Fibroblast of lung (primary cell): Measurements from ENCODE around the gene SHROOM4. TPM values are rescaled to one million over a fixed set of nuclear protein-coding genes. Genes with fewer than 3 reads are reported as not detected.

Source experiments
- DNase-seq, 2 donors: peaks; one replicate each; pipeline versions ENCODE4 v3.0.0 to v3.0.0-alpha.2; 2010; ENCODE audit warnings: low read depth in 2 of 2
- H2AFZ ChIP-seq: 2 replicates; pipeline ENCODE4 v1.5.1; 2012; ENCODE audit warnings: low read length, control low read depth, inconsistent platforms
- H3K27ac ChIP-seq: 2 replicates; pipeline ENCODE4 v1.5.1; 2011; ENCODE audit warnings: low read length, control low read depth; ENCODE audit not compliant: insufficient read depth
- H3K27me3 ChIP-seq: 2 replicates; pipeline ENCODE4 v1.5.1; 2011; ENCODE audit warnings: mild to moderate bottlenecking, low read length; ENCODE audit not compliant: control insufficient read depth, insufficient read depth
- H3K36me3 ChIP-seq: 2 replicates; pipeline ENCODE4 v1.5.1; 2011; ENCODE audit warnings: low read length; ENCODE audit not compliant: control insufficient read depth, insufficient read depth
- H3K4me1 ChIP-seq: 2 replicates; pipeline ENCODE4 v1.5.1; 2011; ENCODE audit warnings: low read length; ENCODE audit not compliant: control insufficient read depth, insufficient read depth; ENCODE audit errors: extremely low read depth
- H3K4me2 ChIP-seq: 2 replicates; pipeline ENCODE4 v1.5.1; 2011; ENCODE audit warnings: low read length, control low read depth; ENCODE audit not compliant: insufficient read depth; ENCODE audit errors: extremely low read depth
- H3K4me3 ChIP-seq, 4 experiments: fragments of 200-600 bp in 1 of 4; sonication (generic) in 1 of 4; replicated peaks in 1 of 4; 2 replicates each; pipeline ENCODE4 v1.5.1; 2011 to 2016; ENCODE audit warnings: low read length in 4 of 4, low read depth in 3 of 4, mild to moderate bottlenecking in 3 of 4, control low read depth in 2 of 4, inconsistent platforms in 1 of 4, mixed read lengths in 1 of 4; ENCODE audit not compliant: insufficient read depth in 1 of 4; ENCODE audit errors: control extremely low read depth in 1 of 4
- H3K79me2 ChIP-seq: 2 replicates; pipeline ENCODE4 v1.5.1; 2012; ENCODE audit warnings: mild to moderate bottlenecking, low read length, inconsistent platforms; ENCODE audit not compliant: control insufficient read depth, insufficient read depth
- H3K9ac ChIP-seq: 2 replicates; pipeline ENCODE4 v1.5.1; 2011; ENCODE audit warnings: mild to moderate bottlenecking, low read length, control low read depth; ENCODE audit not compliant: insufficient read depth
- H3K9me3 ChIP-seq: 2 replicates; pipeline ENCODE4 v1.5.1; 2012; ENCODE audit warnings: low read depth, low read length; ENCODE audit not compliant: control insufficient read depth, insufficient read depth
- H4K20me1 ChIP-seq: 2 replicates; pipeline ENCODE4 v1.5.1; 2011; ENCODE audit warnings: low read length; ENCODE audit not compliant: control insufficient read depth, insufficient read depth; ENCODE audit errors: extremely low read depth
- EZH2 ChIP-seq: IDR thresholded peaks from 2 replicates; pipeline ENCODE4 v1.5.1; 2012; ENCODE audit warnings: low read length, control low read depth, mild to moderate bottlenecking; ENCODE audit errors: missing control alignments
- polyA plus RNA-seq, 2 donors: library from polyadenylated mRNA; depleted of rRNA in 1 of 2; stranded (reverse) in 1 of 2; unstranded in 1 of 2; fragments of >200 nt; gene quantifications; 2 replicates each; pipeline ENCODE4 v1.2.1, GENCODE V29; 2011 to 2012; ENCODE audit warnings: missing spikeins in 1 of 2
- total RNA-seq: library from RNA; depleted of rRNA; stranded (reverse); fragments of >200 nt; gene quantifications from 2 replicates; pipeline ENCODE4 v1.2.1, GENCODE V29; 2014
- TF ChIP-seq, protein P1 (sequence below), 2 donors: IDR thresholded peaks in 1 of 2; conservative IDR thresholded peaks in 1 of 2; 1 replicate in 1 of 2; 2 replicates in 1 of 2; pipeline ENCODE4 v1.5.1; 2011 to 2012; ENCODE audit warnings: low read length in 2 of 2, control low read depth in 1 of 2, inconsistent platforms in 1 of 2, low read depth in 1 of 2, mild to moderate bottlenecking in 1 of 2

SHROOM4 gene
- total and polyA plus RNA-seq, 2 donors (not counting 1 experiment from before 2014, with no cell fraction given), result 0.45 to 0.50 TPM

DNA sequence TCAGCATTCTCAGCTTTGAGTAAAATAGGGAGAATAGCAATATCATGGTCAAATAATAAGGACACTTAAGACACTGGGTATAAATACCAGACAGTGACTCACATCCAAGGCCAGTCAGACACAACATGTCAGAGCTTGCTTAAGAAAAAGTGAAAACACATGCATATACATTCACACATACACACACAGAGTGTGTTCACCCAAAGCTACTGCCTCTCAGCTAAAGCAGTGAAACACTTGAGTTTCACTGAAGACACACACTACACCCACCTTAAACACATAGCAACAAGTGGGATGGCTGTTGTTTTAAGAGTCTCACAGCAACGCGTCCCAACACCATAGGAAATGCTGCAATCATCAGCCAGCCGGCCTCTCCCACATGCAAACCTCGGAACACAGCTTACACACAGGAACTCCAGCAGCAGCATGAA, 14.4 kb downstream of the SHROOM4 start:
- Histone ChIP-seq H3K4me2 (no peak overlapping the region), H3K4me3 (no peak overlapping the region), H3K27me3 (no peaks in the 10 kb centered on the region), H3K4me1 (no peaks in the 10 kb centered on the region), H3K9me3 (no peaks in the 10 kb centered on the region), H2AFZ (no peak overlapping the region), H3K27ac (no peak overlapping the region), H3K9ac (no peak overlapping the region), H4K20me1 (no peaks in the 10 kb centered on the region), H3K36me3 (no peaks in the 10 kb centered on the region), H3K79me2 (no peaks in the 10 kb centered on the region)
- DNase-seq, result peak in 1 of 2 donors; percentile 82
- TF ChIP-seq EZH2, result no peak
- TF ChIP-seq, protein P1, sequence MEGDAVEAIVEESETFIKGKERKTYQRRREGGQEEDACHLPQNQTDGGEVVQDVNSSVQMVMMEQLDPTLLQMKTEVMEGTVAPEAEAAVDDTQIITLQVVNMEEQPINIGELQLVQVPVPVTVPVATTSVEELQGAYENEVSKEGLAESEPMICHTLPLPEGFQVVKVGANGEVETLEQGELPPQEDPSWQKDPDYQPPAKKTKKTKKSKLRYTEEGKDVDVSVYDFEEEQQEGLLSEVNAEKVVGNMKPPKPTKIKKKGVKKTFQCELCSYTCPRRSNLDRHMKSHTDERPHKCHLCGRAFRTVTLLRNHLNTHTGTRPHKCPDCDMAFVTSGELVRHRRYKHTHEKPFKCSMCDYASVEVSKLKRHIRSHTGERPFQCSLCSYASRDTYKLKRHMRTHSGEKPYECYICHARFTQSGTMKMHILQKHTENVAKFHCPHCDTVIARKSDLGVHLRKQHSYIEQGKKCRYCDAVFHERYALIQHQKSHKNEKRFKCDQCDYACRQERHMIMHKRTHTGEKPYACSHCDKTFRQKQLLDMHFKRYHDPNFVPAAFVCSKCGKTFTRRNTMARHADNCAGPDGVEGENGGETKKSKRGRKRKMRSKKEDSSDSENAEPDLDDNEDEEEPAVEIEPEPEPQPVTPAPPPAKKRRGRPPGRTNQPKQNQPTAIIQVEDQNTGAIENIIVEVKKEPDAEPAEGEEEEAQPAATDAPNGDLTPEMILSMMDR (conservative IDR thresholded peaks at IDR 0.05 in 1 of 2, IDR thresholded peaks at IDR 0.05 in 1 of 2; ENCODE audit: low read depth in 1 of 2, low read length in 2 of 2), result no peak

DNA sequence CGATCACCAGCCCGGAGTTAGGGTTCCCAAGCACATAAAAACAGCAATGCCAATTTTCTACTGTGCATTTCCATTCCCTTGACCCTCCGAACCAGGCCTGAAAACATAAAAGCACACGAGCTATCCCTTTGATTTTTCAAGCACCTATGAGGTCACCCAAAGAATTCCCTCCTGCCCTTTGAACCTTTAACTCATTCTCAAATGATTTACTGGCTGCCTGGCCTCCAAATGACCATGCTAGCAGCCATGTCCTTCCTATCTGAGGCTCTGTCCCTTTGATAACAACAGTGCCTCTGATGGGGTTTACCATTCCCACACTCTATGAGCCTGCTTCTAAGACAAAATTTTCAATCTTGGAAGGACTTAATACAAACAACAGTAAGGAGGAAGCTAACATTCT, 15.2 kb downstream of the SHROOM4 start:
- H3K4me3 ChIP-seq, result no peak overlapping the region
- H3K4me2 ChIP-seq, result no peak overlapping the region
- no peaks in the 10 kb centered on the region for H3K9me3 ChIP-seq
- H3K36me3 ChIP-seq, result no peaks in the 10 kb centered on the region
- no peak for DNase-seq
- H3K9ac ChIP-seq, result no peak overlapping the region
- H3K79me2 ChIP-seq, result no peaks in the 10 kb centered on the region
- H3K27ac ChIP-seq, result no peak overlapping the region
- H3K27me3 ChIP-seq, result no peaks in the 10 kb centered on the region
- no peaks in the 10 kb centered on the region for H4K20me1 ChIP-seq
- no peak overlapping the region for H2AFZ ChIP-seq
- H3K4me1 ChIP-seq, result no peaks in the 10 kb centered on the region
- TF ChIP-seq, protein P1 (conservative IDR thresholded peaks at IDR 0.05 in 1 of 2, IDR thresholded peaks at IDR 0.05 in 1 of 2; ENCODE audit: low read depth in 1 of 2, low read length in 2 of 2), result no peak
- no peak for TF ChIP-seq EZH2

DNA sequence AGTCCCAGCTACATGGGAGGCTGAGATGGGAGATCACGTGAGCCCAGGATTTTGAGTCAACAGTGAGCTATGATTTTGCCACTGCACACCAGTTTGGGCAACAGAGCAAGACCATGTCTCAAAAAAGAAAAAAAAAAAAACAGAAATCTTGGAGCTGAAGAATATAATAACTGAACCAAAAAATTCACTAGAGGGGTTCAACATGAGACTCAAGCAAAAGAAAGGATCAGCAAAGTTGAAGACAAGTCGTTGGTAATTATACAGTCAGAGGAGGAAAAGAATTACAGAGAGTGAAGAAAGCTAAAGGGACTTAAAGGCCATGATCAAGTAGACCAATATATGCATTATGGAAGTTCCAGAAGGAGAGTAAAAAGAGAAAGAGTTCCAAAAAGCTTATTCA, 26.9 kb downstream of the SHROOM4 start:
- DNase-seq, result no peak
- Histone ChIP-seq H2AFZ (no peak overlapping the region), H4K20me1 (no peaks in the 10 kb centered on the region), H3K4me1 (no peaks in the 10 kb centered on the region), H3K9ac (no peak overlapping the region), H3K27ac (no peak overlapping the region), H3K4me3 (no peak overlapping the region), H3K36me3 (no peaks in the 10 kb centered on the region), H3K79me2 (no peaks in the 10 kb centered on the region), H3K4me2 (no peak overlapping the region), H3K27me3 (no peaks in the 10 kb centered on the region), H3K9me3 (no peaks in the 10 kb centered on the region)
- TF ChIP-seq EZH2, result no peak
- TF ChIP-seq, protein P1 (conservative IDR thresholded peaks at IDR 0.05 in 1 of 2, IDR thresholded peaks at IDR 0.05 in 1 of 2; ENCODE audit: low read depth in 1 of 2, low read length in 2 of 2), result no peak
